Endothelial cell of umbilical vein (primary cell): ENCODE measurements around the gene DLK1.

ENCODE experiments used
- CTCF ChIP-seq, 2 donors: IDR thresholded peaks; 1 replicate in 1 of 2; 2 replicates in 1 of 2; pipeline ENCODE4 v1.5.1; 2011; ENCODE audit warnings: low read length in 2 of 2, mild to moderate bottlenecking in 2 of 2, moderate library complexity in 2 of 2, control low read depth in 1 of 2, inconsistent platforms in 1 of 2, low read depth in 1 of 2; ENCODE audit not compliant: insufficient read depth in 1 of 2; ENCODE audit errors: extremely low read depth in 1 of 2
- EZH2 ChIP-seq: IDR thresholded peaks from 2 replicates; pipeline ENCODE4 v1.6.1; 2012; ENCODE audit warnings: borderline replicate concordance, low read depth, mild to moderate bottlenecking, moderate library complexity, low read length, inconsistent platforms; ENCODE audit not compliant: severe bottlenecking
- GATA2 ChIP-seq: IDR thresholded peaks from 2 replicates; pipeline ENCODE4 v1.7.0; 2011; ENCODE audit warnings: low read depth, mild to moderate bottlenecking, moderate library complexity, mixed read lengths, low read length; ENCODE audit not compliant: insufficient read length, insufficient read depth
- JUN ChIP-seq: IDR thresholded peaks from 2 replicates; pipeline ENCODE4 v1.6.1; 2011; ENCODE audit warnings: borderline replicate concordance, low read depth; ENCODE audit not compliant: insufficient read length, insufficient read depth
- MYC ChIP-seq: IDR thresholded peaks from one replicate; pipeline ENCODE4 v1.6.1; 2011; ENCODE audit warnings: mild to moderate bottlenecking, low read depth, low read length
- POLR2A ChIP-seq: IDR thresholded peaks from 2 replicates; pipeline ENCODE4 v1.6.1; 2012; ENCODE audit warnings: low read depth, mild to moderate bottlenecking, control low read depth, low read length
- POLR2AphosphoS5 ChIP-seq: IDR thresholded peaks from 2 replicates; pipeline ENCODE4 v1.6.1; 2012; ENCODE audit warnings: low read depth, mild to moderate bottlenecking, control low read depth, low read length, moderate library complexity; ENCODE audit not compliant: insufficient read depth
- TF ChIP-seq, protein P1 (sequence below): IDR thresholded peaks from 2 replicates; pipeline ENCODE4 v1.6.1; 2011; ENCODE audit not compliant: insufficient read depth, insufficient read length

- TF ChIP-seq GATA2 (no peak), CTCF (IDR thresholded peaks at IDR 0.05; ENCODE audit: extremely low read depth in 1 of 2, insufficient read depth in 1 of 2, low read depth in 1 of 2, low read length in 2 of 2) (no peak), EZH2 (no peak), POLR2A (no peak), POLR2AphosphoS5 (no peak), JUN (no peak), MYC (no peak)
- TF ChIP-seq, protein P1, sequence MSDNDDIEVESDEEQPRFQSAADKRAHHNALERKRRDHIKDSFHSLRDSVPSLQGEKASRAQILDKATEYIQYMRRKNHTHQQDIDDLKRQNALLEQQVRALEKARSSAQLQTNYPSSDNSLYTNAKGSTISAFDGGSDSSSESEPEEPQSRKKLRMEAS = no peak
Measured at GRCh38 chr14:100683578-100683977, 43.1 kb upstream of the DLK1 start.
